Lower lobe of right lung (tissue), 2 donors: Measurements from ENCODE around the gene NGEF. TPM values are rescaled to one million over a fixed set of nuclear protein-coding genes. Genes with fewer than 3 reads are reported as not detected.

Experiments
- ATAC-seq, 2 donors: fragments of 200-7000 bp; cut with Tn5 transposase; one replicate each; pipeline ENCODE4 v1.9.1; 2020 to 2022; ENCODE audit warnings: mild to moderate bottlenecking in 2 of 2, moderate library complexity in 2 of 2
- DNase-seq: peaks from one replicate; pipeline ENCODE4 v3.0.0-alpha.2; 2020
- H3K27ac ChIP-seq: fragments of 200-600 bp; one replicate; pipeline ENCODE4 v1.8.0; 2022
- H3K27me3 ChIP-seq: fragments of 200-600 bp; one replicate; pipeline ENCODE4 v1.8.0; 2022; ENCODE audit warnings: low read depth
- H3K36me3 ChIP-seq: fragments of 200-600 bp; one replicate; pipeline ENCODE4 v1.8.0; 2022; ENCODE audit warnings: mild to moderate bottlenecking
- H3K4me1 ChIP-seq: fragments of 200-600 bp; one replicate; pipeline ENCODE4 v1.8.0; 2022
- H3K4me3 ChIP-seq: fragments of 200-600 bp; one replicate; pipeline ENCODE4 v1.8.0; 2022; ENCODE audit warnings: mild to moderate bottlenecking
- H3K9me3 ChIP-seq: fragments of 200-600 bp; one replicate; pipeline ENCODE4 v1.8.0; 2022
- intact Hi-C: fragments of 100-400 bp; cut with DNase I; formaldehyde crosslinking; loops from one replicate; pipeline ENCODE4 v1.11.0; 2022
- total RNA-seq: library from RNA; stranded (reverse); fragmentation: NEBNext Ultra II Directional; extraction: Animal tissue kit (Norgen Biotek cat#: 25700); gene quantifications from one replicate; pipeline ENCODE4 v1.2.1, GENCODE V29; 2021
- TF ChIP-seq, protein P1 (sequence below): fragments of 200-600 bp; IDR thresholded peaks from one replicate; pipeline ENCODE4 v1.8.0; 2022; ENCODE audit warnings: antibody characterized with exemption, mild to moderate bottlenecking
- donor health status: DM: no; HTN: yes; CAD: no; lungs with severe emphysema.

NGEF gene
- total RNA-seq, 1 donor from 2014 or later, result 1.7 TPM

DNA sequence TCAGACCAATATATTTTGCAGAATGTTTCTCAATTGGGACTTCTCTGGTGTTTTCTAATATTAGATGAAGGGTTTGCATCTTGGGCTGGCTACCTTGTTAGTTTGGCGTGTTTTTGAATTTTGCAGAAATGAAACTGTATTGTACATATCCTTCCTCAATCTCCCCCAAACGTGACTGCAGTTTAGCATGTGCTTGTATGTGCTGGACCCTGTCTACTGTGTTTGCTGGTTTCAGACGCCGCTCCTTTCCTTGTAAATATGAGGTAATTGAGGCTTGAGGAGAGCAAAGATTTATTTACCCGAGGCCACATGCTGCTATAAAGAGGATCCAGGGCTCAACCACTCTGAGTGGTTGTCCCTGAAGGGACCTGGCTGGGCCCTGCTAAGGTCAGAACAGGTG, 57.2 kb downstream of the NGEF start:
- peak in 1 of 2 donors; percentile 41 for ATAC-seq

GRCh38 chr2:232954691-232955090, 58.4 kb downstream of the NGEF start:
- intact Hi-C loops, result no loop called here
- Histone ChIP-seq H3K9me3 (no peaks in the 10 kb centered on the region), H3K27me3 (peaks cover 8% of the 10 kb centered on the region), H3K4me3 (no peak overlapping the region), H3K36me3 (no peaks in the 10 kb centered on the region), H3K27ac (no peak overlapping the region), H3K4me1 (no peaks in the 10 kb centered on the region)
- TF ChIP-seq, protein P1, sequence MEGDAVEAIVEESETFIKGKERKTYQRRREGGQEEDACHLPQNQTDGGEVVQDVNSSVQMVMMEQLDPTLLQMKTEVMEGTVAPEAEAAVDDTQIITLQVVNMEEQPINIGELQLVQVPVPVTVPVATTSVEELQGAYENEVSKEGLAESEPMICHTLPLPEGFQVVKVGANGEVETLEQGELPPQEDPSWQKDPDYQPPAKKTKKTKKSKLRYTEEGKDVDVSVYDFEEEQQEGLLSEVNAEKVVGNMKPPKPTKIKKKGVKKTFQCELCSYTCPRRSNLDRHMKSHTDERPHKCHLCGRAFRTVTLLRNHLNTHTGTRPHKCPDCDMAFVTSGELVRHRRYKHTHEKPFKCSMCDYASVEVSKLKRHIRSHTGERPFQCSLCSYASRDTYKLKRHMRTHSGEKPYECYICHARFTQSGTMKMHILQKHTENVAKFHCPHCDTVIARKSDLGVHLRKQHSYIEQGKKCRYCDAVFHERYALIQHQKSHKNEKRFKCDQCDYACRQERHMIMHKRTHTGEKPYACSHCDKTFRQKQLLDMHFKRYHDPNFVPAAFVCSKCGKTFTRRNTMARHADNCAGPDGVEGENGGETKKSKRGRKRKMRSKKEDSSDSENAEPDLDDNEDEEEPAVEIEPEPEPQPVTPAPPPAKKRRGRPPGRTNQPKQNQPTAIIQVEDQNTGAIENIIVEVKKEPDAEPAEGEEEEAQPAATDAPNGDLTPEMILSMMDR, result no peak
- DNase-seq (no peak), ATAC-seq (no peak)

More for the DNA sequence above, 57.2 kb downstream of the NGEF start:
- H3K27me3 ChIP-seq, result peaks cover 8% of the 10 kb centered on the region
- H3K4me1 ChIP-seq, result no peaks in the 10 kb centered on the region
- H3K36me3 ChIP-seq, result no peaks in the 10 kb centered on the region
- no peaks in the 10 kb centered on the region for H3K9me3 ChIP-seq
- intact Hi-C loops, result no loop called here
- DNase-seq, result no peak
- no peak overlapping the region for H3K4me3 ChIP-seq
- TF ChIP-seq, protein P1, result no peak
- no peak overlapping the region for H3K27ac ChIP-seq

DNA sequence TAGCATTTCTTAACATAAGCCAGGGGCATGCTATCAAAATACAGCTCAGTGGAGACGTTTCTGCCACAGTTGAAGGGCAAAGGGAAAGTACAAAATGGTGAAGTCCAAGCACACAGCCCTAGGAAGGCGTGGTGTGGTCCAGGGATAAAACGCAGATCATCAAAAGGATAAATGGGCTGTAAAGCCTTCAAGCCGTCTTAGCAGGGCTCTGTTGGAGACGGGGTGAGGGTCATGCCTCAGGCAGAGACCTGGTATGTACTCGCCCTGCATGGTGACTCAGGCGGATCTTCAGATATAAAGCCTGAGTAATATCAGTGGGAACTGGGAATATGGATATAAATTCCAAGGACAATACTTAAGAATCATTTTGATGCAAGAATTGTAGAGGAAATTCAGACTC, 61.2 kb downstream of the NGEF start:
- H3K9me3 ChIP-seq, result no peaks in the 10 kb centered on the region
- ATAC-seq, result no peak
- TF ChIP-seq, protein P1, result no peak
- no peaks in the 10 kb centered on the region for H3K4me1 ChIP-seq
- no peak overlapping the region for H3K4me3 ChIP-seq
- H3K36me3 ChIP-seq, result no peaks in the 10 kb centered on the region
- no peak for DNase-seq
- no peak overlapping the region for H3K27ac ChIP-seq
- peaks cover 8% of the 10 kb centered on the region for H3K27me3 ChIP-seq
- intact Hi-C loops, result no loop called here

DNA sequence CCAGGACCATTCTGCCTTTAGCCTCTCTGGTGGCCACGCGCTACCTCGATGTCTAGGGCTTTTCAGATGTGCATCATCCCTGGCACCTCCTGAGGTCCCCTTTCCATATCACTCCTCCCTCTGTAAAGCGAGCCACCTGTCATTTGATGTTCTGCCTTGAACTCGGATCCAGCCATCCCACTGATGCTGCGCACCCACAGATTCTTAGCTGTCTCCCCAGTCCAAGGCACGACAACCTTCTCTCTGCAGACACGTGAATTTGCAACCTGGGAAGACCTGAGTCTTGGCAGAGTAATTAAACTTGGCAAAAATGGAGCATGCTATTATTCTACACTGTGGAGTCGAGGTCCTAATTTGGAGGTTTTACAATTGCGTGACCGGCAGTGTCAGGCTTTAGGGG, 61.9 kb downstream of the NGEF start:
- Histone ChIP-seq H3K9me3 (no peaks in the 10 kb centered on the region), H3K4me3 (no peak overlapping the region), H3K36me3 (no peaks in the 10 kb centered on the region), H3K27ac (no peak overlapping the region), H3K27me3 (peaks cover 8% of the 10 kb centered on the region), H3K4me1 (no peaks in the 10 kb centered on the region)
- intact Hi-C loops, result no loop called here
- DNase-seq (no peak), ATAC-seq (no peak)
- TF ChIP-seq, protein P1, result no peak

DNA sequence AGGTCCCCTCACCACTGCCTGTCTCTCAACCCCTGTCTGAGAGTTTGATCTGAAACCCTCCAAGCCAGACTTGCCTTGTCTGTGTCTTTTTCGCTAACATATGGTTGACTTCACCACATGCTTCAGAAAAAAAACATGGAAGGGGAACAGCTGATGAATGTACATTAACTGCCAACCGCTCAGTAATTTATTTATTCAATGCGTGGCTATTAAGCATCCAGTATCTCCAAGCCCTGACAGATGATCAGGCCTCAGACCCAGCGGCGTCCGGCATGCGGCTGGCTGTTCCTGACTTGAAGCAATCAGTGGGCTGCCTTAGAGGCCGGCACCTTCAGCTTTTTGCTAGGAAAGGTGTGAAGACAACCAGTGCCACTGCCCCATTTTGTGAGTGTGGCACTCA, 62.3 kb downstream of the NGEF start:
- no peak for ATAC-seq
- Histone ChIP-seq H3K36me3 (no peaks in the 10 kb centered on the region), H3K9me3 (no peaks in the 10 kb centered on the region), H3K27me3 (peaks cover 8% of the 10 kb centered on the region), H3K4me3 (no peak overlapping the region), H3K27ac (no peak overlapping the region), H3K4me1 (no peaks in the 10 kb centered on the region)
- DNase-seq, result no peak
- intact Hi-C loops, result no loop called here
- TF ChIP-seq, protein P1, result no peak

GRCh38 chr2:232949016-232949415, 64.0 kb downstream of the NGEF start:
- TF ChIP-seq, protein P1, result no peak
- Histone ChIP-seq H3K4me1 (no peaks in the 10 kb centered on the region), H3K9me3 (no peaks in the 10 kb centered on the region), H3K27ac (no peak overlapping the region), H3K36me3 (no peaks in the 10 kb centered on the region), H3K4me3 (no peak overlapping the region), H3K27me3 (no peaks in the 10 kb centered on the region)
- intact Hi-C loops, result no loop called here
- no peak for DNase-seq
- ATAC-seq, result no peak
